Thymus (tissue), 11 donors: ENCODE measurements around the gene TBCCD1. TPM values are rescaled to one million over a fixed set of nuclear protein-coding genes. Genes with fewer than 3 reads are reported as not detected.

Source experiments
- DNase-seq, 9 donors: peaks; one replicate each; pipeline ENCODE4 v3.0.0-alpha.2; 2013; ENCODE audit warnings: low spot score in 9 of 9, low read depth in 6 of 9, missing footprints in 1 of 9
- H3K27ac ChIP-seq, 2 donors: one replicate each; pipeline ENCODE4 v1.5.1; 2013; ENCODE audit warnings: control low read depth in 1 of 2, low read depth in 1 of 2, low read length in 1 of 2, mild to moderate bottlenecking in 1 of 2, moderate library complexity in 1 of 2
- H3K27me3 ChIP-seq, 2 donors: one replicate each; pipeline ENCODE4 v1.5.1; 2013; ENCODE audit warnings: low read length in 1 of 2; ENCODE audit not compliant: control insufficient read depth in 2 of 2, insufficient read depth in 1 of 2
- H3K36me3 ChIP-seq, 2 donors: one replicate each; pipeline ENCODE4 v1.5.1; 2013; ENCODE audit warnings: low read length in 1 of 2, mild to moderate bottlenecking in 1 of 2, moderate library complexity in 1 of 2; ENCODE audit not compliant: control insufficient read depth in 2 of 2, insufficient read depth in 2 of 2
- H3K4me1 ChIP-seq, 2 donors: one replicate each; pipeline ENCODE4 v1.5.1; 2013; ENCODE audit warnings: low read length in 2 of 2; ENCODE audit not compliant: control insufficient read depth in 2 of 2, insufficient read depth in 2 of 2
- H3K4me3 ChIP-seq, 2 donors: one replicate each; pipeline ENCODE4 v1.5.1; 2013; ENCODE audit warnings: low read length in 2 of 2, control low read depth in 1 of 2, mild to moderate bottlenecking in 1 of 2
- H3K9me3 ChIP-seq, 2 donors: one replicate each; pipeline ENCODE4 v1.5.1; 2013; ENCODE audit warnings: low read length in 1 of 2, mild to moderate bottlenecking in 1 of 2; ENCODE audit not compliant: control insufficient read depth in 2 of 2, insufficient read depth in 1 of 2
- polyA plus RNA-seq: library from polyadenylated mRNA; stranded (reverse); fragments of 200-250 nt; gene quantifications from one replicate; pipeline ENCODE4 v1.2.3, GENCODE V29; 2013
- total RNA-seq: library from RNA; stranded (reverse); fragments of 120-200 nt; gene quantifications from one replicate; pipeline ENCODE4 v1.2.4, GENCODE V29; 2013
- donor health status: healthy.

The TBCCD1 gene
- total and polyA plus RNA-seq, 2 donors, result 7.3 to 14.2 TPM

GRCh38 chr3:186496635-186497034, 70.5 kb downstream of the TBCCD1 start:
- Histone ChIP-seq H3K27me3 (no peaks in the 10 kb centered on the region), H3K36me3 (no peaks in the 10 kb centered on the region), H3K4me3 (no peak overlapping the region), H3K9me3 (no peaks in the 10 kb centered on the region), H3K4me1 (no peaks in the 10 kb centered on the region), H3K27ac (no peak overlapping the region)
- no peak for DNase-seq

Other genes with a start within 250 kb of the TBCCD1 start
- gene DGKG, start 205.1 kb downstream of the TBCCD1 start, total RNA-seq, result 1.6 TPM
- 1.1 TPM for gene DGKG, start 205.1 kb downstream of the TBCCD1 start, polyA plus RNA-seq
- 3.1 TPM for gene CRYGS, start 23.0 kb downstream of the TBCCD1 start, total RNA-seq
- gene CRYGS, start 23.0 kb downstream of the TBCCD1 start, polyA plus RNA-seq, result 21.0 TPM
- 42.8 TPM for gene DNAJB11, start 3.4 kb upstream of the TBCCD1 start, total RNA-seq
- gene DNAJB11, start 3.4 kb upstream of the TBCCD1 start, polyA plus RNA-seq, result 49.1 TPM
- 0.33 TPM for gene AHSG, start 45.7 kb upstream of the TBCCD1 start, total RNA-seq
- 0.23 TPM for gene AHSG, start 45.7 kb upstream of the TBCCD1 start, polyA plus RNA-seq
- 0.09 TPM for gene FETUB, start 73.1 kb upstream of the TBCCD1 start, total RNA-seq
- 1.8 TPM for gene FETUB, start 73.1 kb upstream of the TBCCD1 start, polyA plus RNA-seq
- not detected for gene HRG, start 98.7 kb upstream of the TBCCD1 start, total RNA-seq
- 0.02 TPM for gene HRG, start 98.7 kb upstream of the TBCCD1 start, polyA plus RNA-seq
- 0.14 TPM for gene KNG1, start 150.0 kb upstream of the TBCCD1 start, total RNA-seq
- gene KNG1, start 150.0 kb upstream of the TBCCD1 start, polyA plus RNA-seq, result 0.30 TPM
- gene EIF4A2, start 216.2 kb upstream of the TBCCD1 start, total RNA-seq, result 530 TPM
- 595 TPM for gene EIF4A2, start 216.2 kb upstream of the TBCCD1 start, polyA plus RNA-seq
- 67.8 TPM for gene RFC4, start 239.1 kb upstream of the TBCCD1 start, total RNA-seq
- gene RFC4, start 239.1 kb upstream of the TBCCD1 start, polyA plus RNA-seq, result 28.2 TPM